ENCODE data around the gene HOXA3. TPM values are rescaled to one million over a fixed set of nuclear protein-coding genes. Genes with fewer than 3 reads are reported as not detected.

HOXA3 gene
- 4.9 TPM for total RNA-seq

GRCh38 chr7:27151931-27152815, at the start of gene HOXA3:
Gene HOXA3 (minus strand): TSS chr7:27152583. CDS start chr7:27110640, 41,943 bp downstream.
- peak; percentile 62 for DNase-seq

DNA sequence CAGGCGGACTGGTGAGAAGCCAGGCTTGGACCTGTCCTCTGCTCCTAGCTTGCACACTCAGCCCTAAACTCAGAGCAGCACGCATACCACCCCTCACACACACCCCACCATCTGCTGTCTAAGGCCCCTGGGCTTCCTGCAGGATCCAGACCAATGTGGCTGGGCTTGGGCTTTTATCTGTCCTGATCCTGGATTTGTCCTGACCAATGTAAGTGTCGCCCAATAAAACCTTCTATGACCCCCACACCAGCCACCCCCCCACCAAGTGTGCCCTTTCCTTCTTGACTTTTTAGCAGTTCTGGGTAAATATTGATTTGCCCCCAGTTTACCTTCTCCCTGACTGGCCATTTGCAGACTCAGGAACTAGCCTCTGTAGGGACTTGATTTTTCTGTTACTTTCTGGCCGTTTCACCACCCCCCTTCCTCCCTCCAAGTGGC, 49.2 kb upstream of the HOXA3 start:
- no peak for DNase-seq

DNA sequence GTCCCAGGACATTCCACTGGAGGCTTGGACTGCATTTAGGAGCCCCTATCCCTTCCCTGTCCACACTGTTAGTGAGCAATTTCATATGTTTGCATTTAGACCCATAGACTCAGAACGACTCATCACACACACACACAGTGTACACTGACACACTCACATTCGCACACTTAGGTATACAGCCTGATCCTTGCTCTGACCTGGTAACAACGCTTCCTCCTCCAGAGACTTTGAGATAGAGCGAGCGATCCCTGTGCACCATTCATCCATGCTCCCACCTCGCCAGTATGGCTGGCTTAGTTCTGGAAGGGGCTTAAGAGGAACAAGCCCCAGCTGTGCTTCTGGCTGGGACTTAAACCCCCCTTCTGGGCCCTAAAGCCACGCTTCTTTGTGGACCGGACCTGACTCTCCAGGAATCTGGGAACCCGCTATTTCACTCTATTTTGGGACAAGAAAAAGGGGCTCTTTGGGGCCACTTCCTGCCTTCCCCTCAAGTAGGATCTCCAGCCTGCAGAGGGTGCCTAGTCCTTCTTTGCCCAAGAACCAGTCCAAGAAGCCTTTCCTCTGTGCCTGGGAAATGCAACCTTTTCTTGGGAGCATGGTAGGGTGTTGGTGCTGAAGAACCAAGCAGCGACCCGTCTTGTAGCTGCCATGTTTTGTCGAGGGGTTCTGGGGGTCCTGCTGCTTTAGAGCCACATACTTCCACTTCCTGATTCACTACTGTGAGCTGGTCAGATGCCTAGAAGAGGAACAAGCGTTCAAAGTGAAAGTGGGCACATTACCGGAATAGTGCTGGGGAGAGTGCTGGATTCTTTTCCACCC, 48.6 kb upstream of the HOXA3 start:
- no peak for DNase-seq

- DNase-seq, result no peak
These were observed 47.7 kb upstream of the HOXA3 start, which contains the start of gene HOXA13 for GRCh38 chr7:27199849-27200760. Gene HOXA13 (minus strand): TSS chr7:27200091. CDS start chr7:27200077, 14 bp downstream.

GRCh38 chr7:27198871-27199801, 46.8 kb upstream of the HOXA3 start:
- no peak for DNase-seq

- no peak for DNase-seq
These were observed 45.9 kb upstream of the HOXA3 start for GRCh38 chr7:27198138-27198841.

DNA sequence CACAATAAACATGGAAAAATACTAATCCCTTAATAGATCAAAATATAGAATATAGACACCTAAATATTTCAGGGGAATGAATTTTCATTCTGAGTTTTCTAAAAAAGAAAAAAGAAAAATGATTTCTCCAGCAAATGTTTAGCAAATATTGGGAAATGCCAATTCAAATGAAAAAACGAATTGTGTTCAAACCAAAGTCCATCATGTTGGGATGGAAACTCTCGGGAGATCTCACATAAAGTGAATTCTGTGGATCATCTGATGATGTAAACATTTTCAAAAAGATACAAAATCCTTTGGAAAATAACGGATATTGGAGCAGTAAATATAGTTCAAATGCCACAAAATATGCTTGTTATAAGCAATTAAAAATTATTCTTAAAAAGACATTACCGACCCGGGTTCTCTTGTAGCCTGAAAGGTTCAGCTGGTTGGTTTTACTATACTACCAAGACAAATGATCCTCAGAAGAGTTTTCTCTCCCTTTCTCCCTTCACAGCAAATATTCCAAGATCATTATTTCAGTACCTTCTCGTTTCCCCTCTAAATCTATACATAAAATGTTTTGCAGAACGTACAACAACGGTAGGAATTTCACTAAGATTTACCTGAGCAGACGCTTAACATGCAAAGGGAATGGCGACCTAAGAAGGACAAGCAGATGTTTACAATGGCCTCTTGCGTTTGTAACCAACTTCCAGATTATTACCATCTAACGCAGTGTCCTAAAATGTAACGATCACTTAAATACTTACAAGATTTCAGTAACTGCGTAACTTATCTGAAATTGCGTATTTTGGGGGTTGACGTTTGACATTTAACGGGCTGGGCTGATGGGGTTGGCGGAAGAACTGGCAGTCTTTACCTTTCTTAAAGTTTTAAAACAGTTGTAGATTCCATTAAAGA, 45.0 kb upstream of the HOXA3 start:
- no peak for DNase-seq

- DNase-seq, result peak; percentile 86
These were observed 43.9 kb upstream of the HOXA3 start for GRCh38 chr7:27196287-27196767.

- DNase-seq, result no peak
These were observed 42.5 kb upstream of the HOXA3 start for GRCh38 chr7:27194686-27195379.

GRCh38 chr7:27194002-27194352, 41.6 kb upstream of the HOXA3 start:
- DNase-seq, result no peak

- DNase-seq, result no peak
These were observed 41.1 kb upstream of the HOXA3 start for GRCh38 chr7:27193335-27194001.

GRCh38 chr7:27192546-27193334, 40.4 kb upstream of the HOXA3 start:
- DNase-seq, result no peak

GRCh38 chr7:27191833-27192545, 39.6 kb upstream of the HOXA3 start:
- DNase-seq, result no peak

GRCh38 chr7:27191161-27191731, 38.9 kb upstream of the HOXA3 start:
- DNase-seq, result no peak

- no peak for DNase-seq
These were observed 37.8 kb upstream of the HOXA3 start for GRCh38 chr7:27189997-27190748.

Data from skin of body (tissue), 2 donors.